HK-2 (cell line): ENCODE data around the gene CLDN12.

ENCODE experiments used
- DNase-seq: peaks from one replicate; pipeline ENCODE4 v3.0.0-alpha.2; 2018; ENCODE audit not compliant: unreplicated experiment

The CLDN12 gene

GRCh38 chr7:90403174-90404113 is at the start of gene CLDN12:
Gene CLDN12, plus strand, starts transcription at chr7:90403461. Its CDS starts 9,216 bp downstream, at chr7:90412677.
- DNase-seq: peak; percentile 89

- DNase-seq: no peak
These were observed 19.8 kb upstream of the CLDN12 start for GRCh38 chr7:90383422-90383821.

GRCh38 chr7:90383861-90384260 is 19.4 kb upstream of the CLDN12 start:
- no peak for DNase-seq

- DNase-seq: no peak
These were observed 18.8 kb upstream of the CLDN12 start for GRCh38 chr7:90384433-90384832.

GRCh38 chr7:90387470-90388240 is 15.6 kb upstream of the CLDN12 start:
- DNase-seq: no peak

- no peak for DNase-seq
These were observed 12.3 kb upstream of the CLDN12 start for GRCh38 chr7:90390926-90391325.

- DNase-seq: no peak
These were observed 11.8 kb upstream of the CLDN12 start for GRCh38 chr7:90391488-90391887.

GRCh38 chr7:90396420-90396819 is 6.8 kb upstream of the CLDN12 start:
- no peak for DNase-seq

GRCh38 chr7:90401989-90402388 is 1.3 kb upstream of the CLDN12 start:
- DNase-seq: no peak

- no peak for DNase-seq
These were observed 482 bp upstream of the CLDN12 start for GRCh38 chr7:90402785-90403173.

GRCh38 chr7:90404777-90405176 is 1.5 kb downstream of the CLDN12 start:
- DNase-seq: no peak

GRCh38 chr7:90407484-90407821 is 4.2 kb downstream of the CLDN12 start:
- DNase-seq: no peak

GRCh38 chr7:90408142-90408541 is 4.9 kb downstream of the CLDN12 start:
- no peak for DNase-seq

GRCh38 chr7:90409667-90410066 is 6.4 kb downstream of the CLDN12 start:
- no peak for DNase-seq

- DNase-seq: no peak
These were observed 8.2 kb downstream of the CLDN12 start for GRCh38 chr7:90411510-90411909.

- peak; percentile 18 for DNase-seq
These were observed 9.4 kb downstream of the CLDN12 start for GRCh38 chr7:90412458-90413184.

GRCh38 chr7:90413185-90413528 is 9.9 kb downstream of the CLDN12 start:
- no peak for DNase-seq

GRCh38 chr7:90421651-90422050 is 18.4 kb downstream of the CLDN12 start:
- no peak for DNase-seq

GRCh38 chr7:90424720-90425119 is 21.5 kb downstream of the CLDN12 start:
- no peak for DNase-seq

GRCh38 chr7:90425376-90425775 is 22.1 kb downstream of the CLDN12 start:
- DNase-seq: no peak

- no peak for DNase-seq
These were observed 27.6 kb downstream of the CLDN12 start for GRCh38 chr7:90430614-90431460.
